Measurements from ENCODE around the gene ARHGEF18. TPM values are rescaled to one million over a fixed set of nuclear protein-coding genes. Genes with fewer than 3 reads are reported as not detected.
"Not testable (repeated sequence)": the region's sequence is repeated elsewhere in the genome, so short reads cannot be mapped to it uniquely, and the experiment has no call there.

Gene ARHGEF18
- total RNA-seq (100 to 1,000 TPM in 4 of 5 experiments, 10 to 100 TPM in 1; 53.0 to 132 (median 130) TPM), polyA plus RNA-seq (10 to 100 TPM in 1 of 2 donors, 1 to 10 TPM in 1; 3.9 to 14.4 TPM), total RNA-seq (792 reads per million, percentile 99 among the genes with 10 or more reads in this experiment)

DNA sequence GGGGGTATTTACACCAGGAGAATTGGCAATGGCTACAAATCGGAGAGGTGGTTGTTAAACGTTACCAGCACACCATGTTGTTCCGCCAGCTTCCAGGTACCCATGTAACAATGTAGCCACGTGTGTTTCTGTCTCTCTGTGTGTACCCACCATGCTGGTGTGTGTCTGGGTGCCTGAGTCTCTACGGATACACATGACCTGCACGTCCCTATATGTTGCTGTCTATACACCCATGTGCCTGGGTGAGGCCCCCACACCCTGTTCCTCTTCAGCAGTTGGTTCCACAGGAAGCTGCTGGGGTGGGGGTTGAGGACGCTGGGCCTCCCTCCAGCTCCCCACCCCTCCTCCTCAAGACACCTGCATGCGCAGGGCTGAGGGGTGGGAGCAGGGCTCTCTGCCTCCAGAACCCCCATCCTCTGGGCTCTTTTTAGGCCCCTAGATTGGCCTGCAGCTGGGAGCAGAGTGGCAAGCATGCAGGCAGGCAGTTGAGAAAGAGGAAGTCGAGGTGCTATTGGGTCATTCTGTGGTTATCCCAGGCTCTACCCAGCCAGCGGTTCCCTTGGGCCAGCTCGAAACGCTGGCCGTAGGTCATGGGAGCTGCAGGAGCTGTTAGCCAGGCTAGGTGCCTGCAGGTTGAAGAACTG lies at the start of gene ARHGEF18:
ARHGEF18 (plus strand) TSS at position 351 of the 644 bp plus-strand sequence. CDS start 13,954 bp downstream, outside the sequence.
- Mint-ChIP-seq H3K27me3 (no peaks in the 10 kb centered on the region), H3K4me1 (peaks cover 22 to 78% (median 62%) of the 10 kb centered on the region in 7 donors), H3K36me3 (peaks cover 5 to 37% (median 28%) of the 10 kb centered on the region in 5 donors), H3K9me3 (peaks cover 3 to 17% (median 9%) of the 10 kb centered on the region in 11 donors), H3K4me3 (peak within 1 kb of the TSS; percentile 83 to 100 (median 99)), H3K27ac (peak within 1 kb of the TSS; percentile 86 to 100 (median 98))
- ChIA-PET POLR2A (interaction anchor here (0.5 to 3.1 kb wide), 24 partner anchors 9 to 383 kb away, joined by 3 to 31 read pairs (median 4); partner anchors contain the start of genes PET100, XAB2 and ZNF557), CTCF (interaction anchor here (0.9 to 2.7 kb wide), 5 partner anchors 8 to 198 kb away, joined by 3 to 17 read pairs (median 5); no protein-coding TSS in a partner anchor)
- intact Hi-C loops (cut with micrococcal nuclease) = loop anchor here (1.0 to 10.0 kb wide), 7 partner anchors 7 to 614 kb away; partner anchors contain the start of genes GPR108 (in 1 of the 2), PNPLA6 (in 1 of the 2) and TRIP10 (in 1 of the 2)
- peak within 1 kb of the TSS; percentile 99 for H3K4me3 ChIP-seq (ENCODE audit: low read length)
- H3K9me3 ChIP-seq (ENCODE audit: control insufficient read depth in 2 of 3, low read length in 3 of 3) = peaks cover 0 to 7% (median 4%) of the 10 kb centered on the region in 3 experiments
- DNase-seq = peak in 8 of 9 donors; percentile 40 to 89 (median 84)
- peak within 1 kb of the TSS; percentile 74 for H3K27ac ChIP-seq (ENCODE audit: low read depth, low read length)
- no peaks in the 10 kb centered on the region for H3K27me3 ChIP-seq (ENCODE audit: control insufficient read depth in 2 of 2, insufficient read depth in 2 of 2, low read length in 2 of 2)
- H3K4me1 ChIP-seq (ENCODE audit: control insufficient read depth in 2 of 2, insufficient read depth in 2 of 2, low read length in 2 of 2) = peaks cover 28 to 44% of the 10 kb centered on the region in 2 donors
- H3K36me3 ChIP-seq (ENCODE audit: control insufficient read depth in 2 of 3, insufficient read depth in 3 of 3, low read length in 3 of 3) = peaks cover 0 to 24% (median 5%) of the 10 kb centered on the region in 3 experiments
- peak; percentile 77 for ATAC-seq

DNA sequence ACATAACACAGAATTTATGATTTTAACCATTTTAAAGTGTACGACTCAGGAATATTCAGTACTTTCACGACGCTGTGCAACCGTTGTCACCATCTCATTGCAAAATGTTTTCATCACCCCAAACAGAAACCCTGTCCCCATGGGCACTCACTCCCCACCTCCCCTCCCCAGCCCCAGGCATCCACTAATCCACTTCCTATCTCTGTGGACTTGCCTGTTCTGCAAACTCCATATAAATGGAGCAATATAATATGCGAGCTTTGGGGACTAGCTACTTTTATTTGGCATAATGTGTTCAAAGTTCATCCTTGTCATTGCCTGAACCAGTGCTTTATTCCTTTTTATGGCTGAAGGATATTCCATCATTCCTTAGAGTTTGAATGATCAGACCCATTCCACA lies 47.2 kb upstream of the ARHGEF18 start:
- ATAC-seq = no peak
- POLR2A ChIA-PET = no interaction called here
- Mint-ChIP-seq H3K4me3 (no peak overlapping the region), H3K27ac (peak overlapping the region in 1 of 9 donors; percentile 20), H3K9me3 (no peaks in the 10 kb centered on the region), H3K36me3 (no peaks in the 10 kb centered on the region), H3K27me3 (peaks cover 3 to 22% (median 12%) of the 10 kb centered on the region in 5 donors), H3K4me1 (peaks cover 0 to 4% (median 0%) of the 10 kb centered on the region in 7 donors)
- Histone ChIP-seq H3K4me3 (ENCODE audit: low read length) (no peak overlapping the region), H3K9me3 (ENCODE audit: control insufficient read depth in 2 of 3, low read length in 3 of 3) (no peaks in the 10 kb centered on the region), H3K4me1 (ENCODE audit: control insufficient read depth in 2 of 2, insufficient read depth in 2 of 2, low read length in 2 of 2) (no peaks in the 10 kb centered on the region), H3K27me3 (ENCODE audit: control insufficient read depth in 2 of 2, insufficient read depth in 2 of 2, low read length in 2 of 2) (peaks cover 0 to 4% of the 10 kb centered on the region in 2 donors), H3K36me3 (ENCODE audit: control insufficient read depth in 2 of 3, insufficient read depth in 3 of 3, low read length in 3 of 3) (no peaks in the 10 kb centered on the region), H3K27ac (ENCODE audit: low read depth, low read length) (no peak overlapping the region)
- CTCF ChIA-PET = interaction anchor here (0.9 kb wide), 1 partner anchor 152 kb away, joined by 3 read pairs; no protein-coding TSS in a partner anchor
- intact Hi-C loops (cut with micrococcal nuclease) = no loop called here
- DNase-seq = no peak

DNA sequence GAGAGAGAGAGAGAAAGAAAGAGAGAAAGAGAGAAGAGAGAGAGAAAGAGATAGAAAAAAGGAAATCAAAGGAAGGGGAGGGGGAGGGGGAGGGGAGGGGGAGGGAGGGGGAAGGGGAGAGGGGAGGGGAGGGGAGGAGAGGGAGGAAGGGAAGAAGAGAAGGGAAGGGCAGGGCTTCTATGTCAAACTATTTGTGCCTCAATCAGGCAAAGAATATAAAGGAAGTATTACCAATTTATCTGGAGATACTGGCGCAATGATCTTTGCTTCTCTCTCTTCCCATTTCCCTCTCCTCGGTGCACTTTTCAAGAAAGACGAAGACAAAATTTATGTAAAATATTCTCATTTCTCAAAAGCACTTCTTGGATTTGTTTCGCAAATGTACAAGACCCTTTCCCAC lies 45.3 kb upstream of the ARHGEF18 start:
- no peak for DNase-seq
- Histone ChIP-seq H3K4me3 (ENCODE audit: low read length) (no peak overlapping the region), H3K36me3 (ENCODE audit: control insufficient read depth in 2 of 3, insufficient read depth in 3 of 3, low read length in 3 of 3) (no peaks in the 10 kb centered on the region), H3K9me3 (ENCODE audit: control insufficient read depth in 2 of 3, low read length in 3 of 3) (no peaks in the 10 kb centered on the region), H3K27me3 (ENCODE audit: control insufficient read depth in 2 of 2, insufficient read depth in 2 of 2, low read length in 2 of 2) (peaks cover 0 to 4% of the 10 kb centered on the region in 2 donors), H3K27ac (ENCODE audit: low read depth, low read length) (no peak overlapping the region), H3K4me1 (ENCODE audit: control insufficient read depth in 2 of 2, insufficient read depth in 2 of 2, low read length in 2 of 2) (no peaks in the 10 kb centered on the region)
- peaks cover 0 to 11% (median 4%) of the 10 kb centered on the region in 5 donors for H3K27me3 Mint-ChIP-seq
- peaks cover 0 to 4% (median 0%) of the 10 kb centered on the region in 7 donors for H3K4me1 Mint-ChIP-seq
- H3K27ac Mint-ChIP-seq = no peak overlapping the region
- H3K36me3 Mint-ChIP-seq = no peaks in the 10 kb centered on the region
- intact Hi-C loops (cut with micrococcal nuclease) = no loop called here
- ChIA-PET POLR2A (no interaction called here), CTCF (no interaction called here)
- H3K9me3 Mint-ChIP-seq = no peaks in the 10 kb centered on the region
- no peak for ATAC-seq
- H3K4me3 Mint-ChIP-seq = no peak overlapping the region

DNA sequence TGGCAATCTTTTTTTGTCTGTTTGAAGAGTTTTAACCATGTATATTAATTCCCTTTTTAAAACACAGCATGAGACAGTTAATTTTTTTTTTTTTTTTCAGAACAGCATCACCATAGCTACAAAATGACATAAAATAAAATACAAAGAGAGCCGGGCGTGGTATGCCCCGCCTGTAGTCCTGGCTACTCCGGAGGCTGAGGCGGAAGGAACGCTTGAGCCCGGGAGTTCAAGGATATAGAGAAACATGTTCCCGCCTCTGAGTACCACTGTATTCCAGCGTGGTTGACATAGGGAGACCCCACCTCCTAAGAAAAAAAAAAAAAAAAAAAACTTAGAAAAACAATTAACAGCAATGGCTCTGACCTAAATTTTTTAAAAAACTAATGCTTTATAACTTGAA lies 44.5 kb upstream of the ARHGEF18 start:
- H3K4me3 Mint-ChIP-seq = no peak overlapping the region
- H3K27ac ChIP-seq (ENCODE audit: low read depth, low read length) = no peak overlapping the region
- intact Hi-C loops (cut with micrococcal nuclease) = no loop called here
- no peak for ATAC-seq
- H3K36me3 ChIP-seq (ENCODE audit: control insufficient read depth in 2 of 3, insufficient read depth in 3 of 3, low read length in 3 of 3) = no peaks in the 10 kb centered on the region
- H3K27me3 Mint-ChIP-seq = peaks cover 0 to 10% (median 4%) of the 10 kb centered on the region in 5 donors
- H3K9me3 Mint-ChIP-seq = no peaks in the 10 kb centered on the region
- no peak overlapping the region for H3K4me3 ChIP-seq (ENCODE audit: low read length)
- H3K4me1 ChIP-seq (ENCODE audit: control insufficient read depth in 2 of 2, insufficient read depth in 2 of 2, low read length in 2 of 2) = no peaks in the 10 kb centered on the region
- CTCF ChIA-PET = no interaction called here
- POLR2A ChIA-PET = no interaction called here
- no peak overlapping the region for H3K27ac Mint-ChIP-seq
- peaks cover 0 to 4% of the 10 kb centered on the region in 2 donors for H3K27me3 ChIP-seq (ENCODE audit: control insufficient read depth in 2 of 2, insufficient read depth in 2 of 2, low read length in 2 of 2)
- H3K36me3 Mint-ChIP-seq = no peaks in the 10 kb centered on the region
- H3K9me3 ChIP-seq (ENCODE audit: control insufficient read depth in 2 of 3, low read length in 3 of 3) = no peaks in the 10 kb centered on the region
- H3K4me1 Mint-ChIP-seq = peaks cover 0 to 4% (median 0%) of the 10 kb centered on the region in 7 donors
- no peak for DNase-seq

DNA sequence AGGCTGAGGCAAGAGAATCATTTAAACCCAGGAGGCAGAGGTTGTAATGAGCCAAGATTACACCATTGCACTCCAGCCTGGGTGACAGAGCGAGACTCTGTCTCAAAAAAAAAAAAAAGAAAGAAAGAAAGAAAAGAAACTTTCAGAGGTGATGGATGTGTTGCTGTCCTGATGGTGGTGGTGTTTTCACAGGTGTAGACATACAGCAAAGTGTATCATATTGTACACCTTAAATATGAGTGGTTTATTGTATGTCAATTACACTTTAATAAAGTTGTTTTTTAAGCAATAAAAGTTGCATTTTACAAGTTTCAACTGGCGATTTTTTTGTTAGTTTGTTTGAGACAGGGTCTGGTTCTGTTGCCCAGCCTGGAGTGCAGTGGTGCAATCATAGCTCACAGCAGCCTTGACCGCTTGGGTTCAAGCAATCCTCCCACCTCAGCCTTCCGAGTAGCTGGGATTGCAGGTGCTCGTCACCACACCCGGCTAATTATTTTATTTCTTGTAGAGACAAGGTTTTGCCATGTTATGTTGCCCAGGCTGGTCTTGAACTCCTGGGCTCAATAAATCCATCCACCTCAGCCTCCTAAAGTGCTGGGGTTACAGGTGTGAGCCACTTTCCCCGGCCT lies 41.0 kb upstream of the ARHGEF18 start:
- CTCF ChIA-PET = no interaction called here
- ATAC-seq = no peak
- intact Hi-C loops (cut with micrococcal nuclease) = no loop called here

DNA sequence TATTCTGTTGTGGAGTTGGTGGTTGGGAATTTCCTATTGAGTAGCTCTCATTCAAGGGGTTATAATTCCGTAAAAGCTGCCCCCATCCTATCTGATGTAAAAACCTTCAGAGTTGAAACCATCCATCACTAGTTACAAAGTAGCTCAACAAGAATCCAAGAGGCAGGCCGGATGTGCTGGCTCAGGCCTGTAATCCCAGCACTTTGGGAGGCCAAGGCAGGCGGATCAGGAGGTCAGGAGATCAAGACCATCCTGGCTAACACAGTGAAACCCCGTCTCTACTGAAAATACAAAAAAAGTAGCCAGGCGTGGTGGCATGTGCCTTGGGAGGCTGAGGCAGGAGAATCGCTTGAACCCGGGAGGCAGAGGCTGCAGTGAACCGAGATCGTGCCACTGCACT lies 40.4 kb upstream of the ARHGEF18 start:
- H3K4me1 Mint-ChIP-seq; intact Hi-C loops (cut with micrococcal nuclease); DNase-seq; H3K4me3 ChIP-seq (ENCODE audit: low read length); H3K4me1 ChIP-seq (ENCODE audit: control insufficient read depth in 2 of 2, insufficient read depth in 2 of 2, low read length in 2 of 2); ATAC-seq; POLR2A ChIA-PET; H3K27me3 Mint-ChIP-seq; H3K4me3 Mint-ChIP-seq; H3K9me3 ChIP-seq (ENCODE audit: control insufficient read depth in 2 of 3, low read length in 3 of 3); H3K27ac Mint-ChIP-seq; H3K9me3 Mint-ChIP-seq; H3K36me3 Mint-ChIP-seq; H3K27ac ChIP-seq (ENCODE audit: low read depth, low read length); CTCF ChIA-PET; H3K27me3 ChIP-seq (ENCODE audit: control insufficient read depth in 2 of 2, insufficient read depth in 2 of 2, low read length in 2 of 2); H3K36me3 ChIP-seq (ENCODE audit: control insufficient read depth in 2 of 3, insufficient read depth in 3 of 3, low read length in 3 of 3): not testable (repeated sequence)

More for the DNA sequence above, 41.0 kb upstream of the ARHGEF18 start:
- Mint-ChIP-seq H3K27me3 (no peaks in the 10 kb centered on the region), H3K27ac (no peak overlapping the region), H3K36me3 (no peaks in the 10 kb centered on the region), H3K9me3 (no peaks in the 10 kb centered on the region), H3K4me3 (no peak overlapping the region), H3K4me1 (peaks cover 0 to 4% (median 0%) of the 10 kb centered on the region in 7 donors)
- Histone ChIP-seq H3K27me3 (ENCODE audit: control insufficient read depth in 2 of 2, insufficient read depth in 2 of 2, low read length in 2 of 2) (no peaks in the 10 kb centered on the region), H3K4me3 (ENCODE audit: low read length) (no peak overlapping the region), H3K9me3 (ENCODE audit: control insufficient read depth in 2 of 3, low read length in 3 of 3) (no peaks in the 10 kb centered on the region), H3K27ac (ENCODE audit: low read depth, low read length) (no peak overlapping the region), H3K4me1 (ENCODE audit: control insufficient read depth in 2 of 2, insufficient read depth in 2 of 2, low read length in 2 of 2) (no peaks in the 10 kb centered on the region), H3K36me3 (ENCODE audit: control insufficient read depth in 2 of 3, insufficient read depth in 3 of 3, low read length in 3 of 3) (no peaks in the 10 kb centered on the region)
- no peak for DNase-seq
- POLR2A ChIA-PET = no interaction called here
